ENCODE data around the gene DDX24.

- TF ChIP-seq CTCF (IDR thresholded peaks at IDR 0.05) (no peak), EP300 (IDR thresholded peaks at IDR 0.05) (no peak), POLR2A (IDR thresholded peaks at IDR 0.05) (no peak), POLR2AphosphoS5 (IDR thresholded peaks at IDR 0.05) (no peak)
These were observed 28.9 kb upstream of the DDX24 start for GRCh38 chr14:94109915-94110250.
